NCI-H1694 treated with DMSO at 0.1 percent for 48 hours (cell line): ENCODE data around the gene CHD9.
A peak's percentile ranks its signal among the peaks of the same experiment; 100 is the strongest.
"Not testable (repeated sequence)": the region's sequence is repeated elsewhere in the genome, so short reads cannot be mapped to it uniquely, and the experiment has no call there.

Experiments
- DNase-seq: peaks from one replicate; lab custom pipeline; 2025; lab: John Stamatoyannopoulos, UW

Gene CHD9

DNA sequence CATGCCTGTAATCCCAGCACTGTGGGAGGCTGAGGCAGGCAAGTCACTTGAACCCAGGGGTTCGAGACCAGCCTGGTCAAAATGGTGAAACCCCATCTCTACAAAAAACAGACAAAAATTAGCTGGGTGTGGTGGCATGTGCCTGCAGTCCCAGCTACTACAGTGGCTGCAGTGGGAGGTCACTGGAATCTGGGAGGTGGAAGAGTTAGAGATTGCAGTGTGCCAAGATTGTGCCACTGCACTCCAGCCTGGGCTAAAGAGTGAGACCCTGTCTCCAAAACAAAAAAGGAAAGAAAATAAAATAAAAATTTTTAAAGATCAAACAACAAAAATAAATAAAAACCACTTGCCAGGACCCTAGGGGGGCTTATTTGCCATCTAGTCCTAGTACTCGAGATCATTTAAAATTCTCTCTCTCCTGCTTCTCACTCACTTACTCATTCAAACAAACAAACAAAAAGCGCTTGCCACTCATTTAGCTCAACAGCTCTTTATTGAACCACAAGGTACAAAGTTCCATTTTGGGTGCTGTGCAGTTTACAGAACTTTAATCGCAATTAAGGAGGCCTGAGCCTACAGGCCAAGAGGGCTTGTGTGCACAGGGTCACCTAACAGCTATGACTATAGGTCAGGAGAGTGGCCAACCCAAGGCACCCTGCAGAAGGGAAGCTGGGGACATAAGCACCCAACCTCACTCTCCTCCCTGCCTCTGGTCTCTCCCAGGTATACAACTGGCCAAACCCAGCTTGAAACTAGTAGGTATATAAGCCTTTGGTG lies 6.5 kb upstream of the CHD9 start:
- no peak for DNase-seq

GRCh38 chr16:53051255-53051654 lies 3.5 kb upstream of the CHD9 start:
- DNase-seq, result not testable (repeated sequence)

- no peak for DNase-seq
These were observed 2.0 kb upstream of the CHD9 start, which contains the start of gene CHD9NB for GRCh38 chr16:53052519-53053501. Gene CHD9NB, minus strand, starts transcription at chr16:53052897. Its CDS starts 8,739 bp downstream, at chr16:53044158.

DNA sequence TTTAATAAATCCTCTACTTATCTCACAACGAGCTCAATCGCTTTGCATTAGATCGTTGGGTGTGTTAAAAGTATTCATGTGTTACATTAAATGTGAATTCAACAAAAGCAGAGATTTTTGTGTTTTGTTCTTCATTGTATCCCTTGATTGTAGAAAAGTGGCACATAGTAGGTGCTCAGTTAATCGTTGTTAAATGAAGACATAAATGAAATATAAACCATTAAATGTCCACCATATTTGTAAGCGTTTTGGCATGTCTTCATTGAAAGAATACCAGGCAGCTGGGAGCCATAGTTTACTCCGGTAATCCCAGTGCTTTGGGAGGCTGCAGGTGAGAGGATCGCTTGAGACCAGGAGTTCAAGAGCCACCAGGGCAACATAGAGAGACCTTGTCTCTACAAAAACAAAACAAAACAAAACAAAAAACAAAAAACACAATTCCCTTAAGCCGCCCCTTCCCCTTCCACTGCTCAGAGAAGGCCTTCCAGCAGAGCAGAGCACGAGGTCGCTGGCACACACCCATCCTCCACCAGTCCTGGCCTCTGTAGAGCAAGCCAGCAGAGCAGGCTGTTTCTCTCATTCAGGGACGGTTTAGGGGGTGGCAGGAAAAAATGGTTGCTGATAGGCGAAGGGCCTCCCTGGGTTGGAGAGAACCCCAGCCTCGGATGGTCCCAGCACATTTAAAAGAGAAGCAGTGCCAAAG lies 673 bp upstream of the CHD9 start:
- no peak for DNase-seq

DNA sequence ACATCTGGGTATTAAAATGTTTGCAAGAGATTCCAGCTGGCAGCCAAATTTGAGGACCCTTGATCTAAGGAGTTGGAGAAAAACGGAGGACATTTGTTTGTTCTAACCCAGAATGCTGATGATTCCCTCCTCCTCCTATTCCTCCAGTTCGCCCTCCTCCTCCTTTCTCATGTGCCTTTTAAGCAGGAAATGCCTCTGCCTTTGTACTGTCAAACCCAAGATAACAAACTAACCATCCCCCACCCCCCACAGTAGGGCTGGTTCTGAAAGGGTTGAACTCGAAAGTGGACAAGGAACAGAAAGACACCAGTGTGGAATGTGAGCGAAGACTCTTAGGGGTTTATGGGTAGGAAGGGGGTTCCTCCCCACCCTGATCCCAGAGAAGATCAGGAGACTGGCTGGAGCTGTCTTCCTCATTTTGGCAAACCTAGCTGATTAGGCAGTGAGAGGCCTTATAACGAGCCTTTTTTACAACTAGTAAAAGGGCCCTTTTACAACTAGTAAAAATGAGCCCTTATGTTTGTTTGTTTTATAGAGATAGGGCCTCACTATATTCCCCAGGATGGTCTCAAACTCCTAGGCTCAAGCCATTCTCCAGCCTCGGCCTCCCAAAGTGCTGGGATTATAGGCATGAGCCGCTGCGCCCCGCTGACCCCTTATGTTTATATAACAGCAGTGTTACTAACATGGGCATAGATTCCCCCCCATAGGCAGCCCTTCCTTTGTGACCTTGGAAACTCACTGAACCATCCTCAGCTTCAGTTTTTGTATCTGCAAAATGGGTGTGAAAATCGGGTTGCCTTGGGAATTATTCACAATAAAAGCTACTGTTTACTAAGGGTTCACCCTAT lies 975 bp downstream of the CHD9 start:
- peak; percentile 30 for DNase-seq

- DNase-seq, result no peak
These were observed 1.6 kb downstream of the CHD9 start for GRCh38 chr16:53056392-53056881.

DNA sequence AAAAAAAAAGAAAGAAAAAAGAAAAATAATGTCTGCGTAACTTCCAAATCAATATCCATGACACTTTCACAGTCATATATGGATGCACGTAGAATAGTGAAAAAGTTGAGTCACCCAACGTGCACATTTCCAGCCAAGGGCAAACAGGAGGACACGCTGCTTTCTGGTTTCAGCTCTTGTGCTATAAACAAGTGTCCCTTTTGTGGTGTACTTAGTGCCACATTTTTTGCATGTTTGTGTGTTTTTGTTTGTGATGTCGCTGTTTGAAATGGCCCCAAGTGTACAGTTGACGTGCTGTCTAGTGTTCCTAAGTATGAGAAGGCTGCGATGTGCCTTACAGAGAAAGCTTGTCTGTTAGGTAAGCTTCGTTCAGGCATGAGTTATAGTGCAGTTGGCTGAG lies 2.9 kb downstream of the CHD9 start:
- no peak for DNase-seq

- DNase-seq, result no peak
These were observed 3.6 kb downstream of the CHD9 start for GRCh38 chr16:53058441-53058840.

DNA sequence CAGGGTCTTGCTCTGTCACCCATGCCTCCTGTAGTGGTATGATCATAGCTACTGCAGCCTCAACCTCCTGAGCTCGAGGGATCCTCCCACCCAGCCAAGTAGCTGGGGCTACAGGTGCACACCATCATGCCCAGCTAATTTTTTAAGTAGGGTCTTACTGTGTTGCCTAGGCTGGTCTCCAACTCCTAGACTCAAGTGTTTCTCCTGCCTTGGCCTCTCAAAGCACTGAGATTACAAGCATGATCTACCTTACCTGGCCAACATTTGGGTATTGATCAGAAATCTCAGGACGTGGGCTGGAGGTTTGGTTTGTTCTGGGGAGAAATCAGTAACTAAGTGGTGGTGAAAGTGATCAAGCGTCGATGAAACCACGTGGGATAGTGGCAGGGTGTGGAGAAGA lies 4.1 kb downstream of the CHD9 start:
- DNase-seq, result no peak

- no peak for DNase-seq
These were observed 4.9 kb downstream of the CHD9 start for GRCh38 chr16:53059672-53060071.

DNA sequence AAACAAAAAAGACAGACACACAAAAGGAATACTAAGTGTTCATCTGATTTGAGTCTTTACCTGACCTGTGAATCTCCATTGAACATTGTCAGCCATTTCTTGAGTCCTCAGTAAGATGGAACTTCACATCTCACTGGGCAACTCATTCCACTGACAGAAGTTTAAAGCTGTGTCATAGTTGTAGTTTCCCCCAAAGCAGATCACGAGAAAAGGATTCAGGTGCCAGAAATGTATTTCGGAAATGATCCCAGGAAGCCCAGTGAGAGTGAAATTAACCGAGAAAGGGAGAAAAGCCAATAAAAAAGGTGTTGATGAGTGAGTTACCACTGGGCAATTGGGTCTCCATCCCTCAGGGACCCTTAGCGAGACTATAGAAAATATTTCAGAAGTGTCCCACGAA lies 6.5 kb downstream of the CHD9 start:
- no peak for DNase-seq

DNA sequence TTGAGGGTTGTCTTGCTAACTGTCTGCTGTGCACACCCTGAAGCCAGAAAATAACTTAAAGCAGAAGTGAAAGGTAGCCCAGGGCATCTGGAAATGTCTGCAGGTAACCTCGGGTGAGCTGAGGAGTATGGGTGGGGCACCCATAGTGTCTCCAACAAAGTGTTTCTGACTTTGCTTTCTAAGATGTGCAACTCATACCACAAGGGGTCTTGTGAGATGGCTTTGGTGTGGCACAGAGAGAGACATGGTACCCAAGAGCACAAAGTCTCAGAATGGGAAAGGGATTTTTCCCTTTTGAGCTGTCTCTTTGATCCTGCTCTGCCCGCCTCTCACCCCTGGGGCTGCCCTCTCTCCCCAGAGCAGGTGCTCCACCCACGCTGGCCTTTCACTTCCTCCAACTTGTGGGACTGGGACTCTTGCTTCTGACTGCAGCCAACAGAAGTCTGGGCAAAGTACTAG lies 6.9 kb downstream of the CHD9 start:
- no peak for DNase-seq

DNA sequence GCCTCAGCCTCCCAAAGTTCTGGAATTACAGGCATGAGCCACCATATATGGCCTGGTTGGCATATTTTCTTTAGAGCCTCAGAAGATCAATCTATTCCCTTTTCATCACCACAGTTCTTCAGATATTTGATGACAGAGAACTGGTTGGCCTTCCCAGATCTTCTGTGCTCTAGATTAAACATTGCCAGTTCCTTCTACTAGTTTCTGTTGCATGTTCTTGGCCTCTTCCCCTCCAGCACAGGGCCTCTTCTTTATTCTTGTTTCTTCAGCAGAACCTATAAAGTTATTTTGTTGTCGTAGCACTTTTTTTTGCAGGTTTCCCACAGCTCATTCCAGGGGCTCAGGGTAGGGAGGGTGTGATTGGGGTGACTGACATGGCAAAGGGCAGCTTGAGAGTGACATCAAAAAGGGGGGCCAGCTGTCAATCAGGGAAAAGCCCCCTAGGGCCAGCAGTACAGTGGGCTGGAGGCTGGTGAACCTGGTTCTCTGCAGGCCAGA lies 9.3 kb downstream of the CHD9 start:
- no peak for DNase-seq

DNA sequence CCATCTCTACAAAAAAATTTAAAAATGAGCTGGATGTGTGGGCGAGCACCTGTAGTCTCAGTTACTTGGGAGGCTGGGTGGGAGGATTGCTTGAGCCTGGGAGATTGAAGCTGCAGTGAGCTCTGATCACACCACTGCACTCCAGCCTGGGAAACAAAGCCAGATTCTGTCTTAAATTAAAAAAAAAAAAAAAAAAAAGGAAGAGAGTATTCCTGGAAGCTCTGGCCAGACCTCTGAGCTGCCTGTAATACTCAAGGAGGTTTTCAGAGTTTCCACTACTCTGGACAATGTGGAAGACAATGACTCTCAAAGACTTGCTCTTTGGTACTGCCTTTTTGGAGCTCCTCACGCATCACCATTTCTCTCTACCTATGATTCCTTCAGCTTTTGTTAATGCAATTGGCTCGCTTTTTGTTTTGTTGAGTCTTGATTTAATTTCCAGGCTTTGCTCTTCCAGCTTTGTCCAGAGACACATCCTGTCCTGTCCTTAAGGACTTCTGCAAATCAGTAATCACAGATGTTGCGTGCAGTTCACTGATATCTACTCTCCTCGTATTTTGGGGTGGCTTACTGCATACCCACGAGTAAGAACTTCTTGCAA lies 10.8 kb downstream of the CHD9 start:
- no peak for DNase-seq

DNA sequence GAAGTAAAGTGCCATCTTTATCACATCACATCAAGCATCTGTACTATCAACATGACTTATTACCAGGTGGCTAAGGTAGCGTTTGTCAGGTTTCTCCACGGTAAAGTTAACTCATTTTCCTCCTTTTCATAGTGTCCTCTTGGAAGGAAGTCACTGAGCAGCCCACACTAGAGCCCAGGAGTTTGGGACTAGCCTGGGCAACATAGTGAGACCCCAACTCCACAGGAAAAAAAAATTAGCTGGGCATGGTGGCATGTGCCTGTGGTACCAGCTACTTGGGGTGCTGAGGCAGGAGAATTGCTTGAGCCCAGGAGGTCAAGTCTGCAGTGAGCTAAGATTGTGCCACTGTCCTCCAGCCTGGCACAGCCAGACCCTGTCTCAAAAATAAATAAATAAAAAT lies 12.9 kb downstream of the CHD9 start:
- DNase-seq, result no peak

- no peak for DNase-seq
These were observed 13.6 kb downstream of the CHD9 start for GRCh38 chr16:53068423-53068833.

- DNase-seq, result no peak
These were observed 15.0 kb downstream of the CHD9 start for GRCh38 chr16:53069772-53070171.

DNA sequence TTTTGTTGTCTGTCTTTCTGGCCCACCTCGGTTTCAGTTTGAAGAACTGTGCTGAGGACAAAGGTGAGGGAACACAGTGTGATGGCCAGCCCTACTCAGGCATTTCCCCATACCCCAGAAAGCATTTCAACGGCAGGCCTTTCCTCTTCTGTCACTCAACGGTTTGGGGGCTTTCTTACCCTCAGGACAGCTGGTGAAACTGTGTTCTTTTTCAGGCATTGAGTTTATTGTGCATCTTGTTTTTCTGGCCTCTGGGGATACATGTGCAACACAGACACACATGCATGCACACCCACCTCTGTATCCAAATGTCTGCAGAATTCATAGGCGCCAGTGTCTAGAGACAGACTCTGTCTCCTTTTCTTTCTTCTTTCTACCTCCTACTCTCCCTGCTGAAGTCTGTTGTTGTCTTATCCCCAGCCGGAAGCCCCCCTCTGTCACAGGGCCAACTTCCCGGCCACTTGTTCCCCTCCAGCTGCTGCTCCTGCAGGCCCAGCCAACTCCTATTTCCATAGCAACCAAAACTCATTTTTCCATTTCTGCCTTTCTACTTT lies 17.0 kb downstream of the CHD9 start:
- peak; percentile 48 for DNase-seq

GRCh38 chr16:53073022-53073421 lies 18.2 kb downstream of the CHD9 start:
- no peak for DNase-seq

GRCh38 chr16:53074296-53074695 lies 19.5 kb downstream of the CHD9 start:
- DNase-seq, result not testable (repeated sequence)
